Measurements from ENCODE around the gene SSC5D.
"Not testable (repeated sequence)": the region's sequence is repeated elsewhere in the genome, so short reads cannot be mapped to it uniquely, and the experiment has no call there.

The SSC5D gene

DNA sequence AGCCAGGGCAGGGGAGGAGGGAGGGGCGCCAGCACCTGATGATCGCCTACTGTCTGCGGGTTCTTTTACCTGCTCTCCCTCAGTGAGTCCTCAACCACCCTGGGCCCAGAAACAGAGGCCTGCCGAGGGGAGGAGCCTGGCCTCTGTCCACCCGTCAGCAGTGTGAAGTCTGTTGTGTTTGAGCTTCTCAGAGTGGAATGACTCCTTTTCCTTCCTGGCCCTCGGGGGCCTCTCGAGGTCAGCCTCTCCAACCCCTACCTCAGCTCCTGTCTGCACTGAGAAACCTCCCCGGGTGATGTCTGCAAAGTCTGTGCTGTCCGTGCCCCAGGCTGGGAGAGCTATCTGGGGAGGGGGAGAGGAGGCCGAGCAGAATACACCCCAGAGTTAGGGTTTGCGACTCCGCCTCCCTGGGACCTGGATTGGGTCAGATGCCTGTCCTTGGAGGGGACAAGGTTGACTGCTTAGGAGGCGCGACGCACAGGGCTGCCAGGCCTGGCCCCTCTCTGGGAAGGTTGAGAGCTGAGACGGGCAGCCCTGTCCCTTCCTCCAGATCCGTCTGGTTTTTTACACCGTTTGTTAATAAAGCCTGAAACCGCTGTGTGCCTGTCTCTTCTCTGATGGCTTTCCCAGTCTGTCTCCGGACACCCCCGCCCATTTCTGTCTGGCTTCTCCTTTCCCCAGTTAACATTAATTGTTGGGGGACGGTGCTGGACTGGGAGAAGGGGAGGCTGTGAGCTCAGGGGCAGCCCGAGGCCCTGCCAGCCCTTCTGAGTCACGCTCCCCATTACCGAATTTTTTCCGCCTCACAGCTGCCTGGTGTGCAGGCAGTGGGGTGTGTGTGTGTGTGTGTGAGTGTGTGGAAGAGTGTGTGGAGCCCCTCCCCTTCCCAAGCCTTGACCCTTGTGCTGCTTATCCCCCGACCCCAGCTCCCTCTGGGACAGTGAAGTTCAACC is 989 bp upstream of the SSC5D start:
- peak; percentile 92 for DNase-seq (ENCODE audit: low read depth)

- DNase-seq (ENCODE audit: low read depth), result no peak
Measured at GRCh38 chr19:55488986-55489710, 912 bp downstream of the SSC5D start.

DNA sequence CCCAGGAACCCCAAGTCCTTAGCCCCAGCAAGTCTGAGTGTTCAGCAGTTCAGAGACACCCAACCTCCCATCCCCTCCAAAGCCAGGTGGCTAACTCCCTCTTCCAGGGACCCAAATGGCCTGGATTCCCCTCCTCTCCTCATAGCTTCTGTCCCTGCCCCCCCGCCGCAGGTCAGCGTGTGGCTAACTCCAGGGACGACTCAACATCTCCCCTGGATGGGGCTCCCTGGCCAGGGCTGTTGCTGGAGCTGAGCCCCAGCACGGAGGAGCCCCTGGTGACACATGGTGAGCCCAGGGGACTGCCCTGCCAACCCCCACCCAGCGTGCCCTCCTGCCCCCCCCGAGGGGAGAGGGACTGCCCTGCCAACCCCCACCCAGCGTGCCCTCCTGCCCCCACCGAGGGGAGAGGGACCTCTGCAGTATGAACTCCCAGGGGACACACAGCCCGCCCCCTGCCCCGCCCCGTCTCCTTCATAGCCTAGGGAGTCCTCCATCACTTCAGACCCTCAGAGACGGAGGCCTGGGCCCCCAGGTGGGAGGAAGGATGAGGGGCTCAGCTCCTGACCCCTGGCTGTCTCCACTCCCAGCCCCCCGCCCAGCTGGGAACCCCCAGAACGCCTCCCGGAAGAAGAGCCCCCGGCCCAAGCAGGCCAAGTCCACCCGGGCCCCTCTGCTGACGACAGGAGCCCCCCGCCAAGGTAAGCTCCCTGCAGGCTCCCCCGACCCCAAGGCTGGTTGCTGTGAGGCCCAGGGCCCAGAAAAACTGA is 1.7 kb downstream of the SSC5D start:
- DNase-seq (ENCODE audit: low read depth), result no peak

DNA sequence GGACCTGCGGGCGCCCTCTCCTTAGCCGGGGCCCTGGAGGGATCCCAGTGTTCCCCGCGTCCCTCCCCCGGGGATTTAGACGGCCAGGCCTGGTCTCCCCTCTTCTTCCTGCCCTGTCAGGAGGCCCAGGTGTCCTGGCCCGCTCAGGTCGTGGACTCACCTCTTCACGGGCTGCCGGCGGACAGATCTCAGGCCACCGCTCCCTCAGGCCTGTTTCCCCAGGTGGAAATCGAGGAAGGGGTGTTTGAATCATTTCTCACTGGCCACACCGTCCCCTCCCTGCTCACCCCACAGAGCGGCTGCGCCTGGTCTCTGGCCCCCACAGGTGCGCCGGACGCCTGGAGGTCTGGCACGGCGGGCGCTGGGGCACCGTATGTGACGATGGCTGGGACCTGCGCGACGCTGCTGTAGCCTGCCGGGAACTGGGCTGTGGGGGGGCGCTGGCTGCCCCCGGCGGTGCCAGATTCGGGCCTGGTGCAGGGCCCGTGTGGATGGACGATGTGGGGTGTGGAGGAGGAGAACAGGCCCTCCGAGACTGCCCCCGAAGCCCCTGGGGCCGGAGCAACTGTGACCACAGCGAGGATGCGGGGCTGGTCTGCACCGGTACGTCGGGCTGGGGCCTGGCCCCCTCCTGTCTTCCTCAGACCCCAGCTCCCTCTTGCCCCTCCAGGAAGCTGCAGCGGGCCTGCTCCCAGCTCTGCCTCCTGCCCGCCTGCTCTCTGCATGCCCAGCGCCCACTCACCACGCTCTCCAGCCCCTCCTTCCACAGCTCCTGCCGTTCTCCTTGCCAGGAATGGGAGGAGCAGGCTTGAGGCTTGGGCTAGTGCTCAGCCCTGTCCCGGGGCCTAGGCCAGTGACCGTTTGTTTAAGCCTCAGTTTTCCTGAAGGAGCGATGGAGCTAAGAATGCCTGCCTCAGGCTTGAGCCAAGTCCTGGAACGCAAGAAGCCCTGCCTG is 2.5 kb downstream of the SSC5D start:
- DNase-seq (ENCODE audit: low read depth), result no peak

DNA sequence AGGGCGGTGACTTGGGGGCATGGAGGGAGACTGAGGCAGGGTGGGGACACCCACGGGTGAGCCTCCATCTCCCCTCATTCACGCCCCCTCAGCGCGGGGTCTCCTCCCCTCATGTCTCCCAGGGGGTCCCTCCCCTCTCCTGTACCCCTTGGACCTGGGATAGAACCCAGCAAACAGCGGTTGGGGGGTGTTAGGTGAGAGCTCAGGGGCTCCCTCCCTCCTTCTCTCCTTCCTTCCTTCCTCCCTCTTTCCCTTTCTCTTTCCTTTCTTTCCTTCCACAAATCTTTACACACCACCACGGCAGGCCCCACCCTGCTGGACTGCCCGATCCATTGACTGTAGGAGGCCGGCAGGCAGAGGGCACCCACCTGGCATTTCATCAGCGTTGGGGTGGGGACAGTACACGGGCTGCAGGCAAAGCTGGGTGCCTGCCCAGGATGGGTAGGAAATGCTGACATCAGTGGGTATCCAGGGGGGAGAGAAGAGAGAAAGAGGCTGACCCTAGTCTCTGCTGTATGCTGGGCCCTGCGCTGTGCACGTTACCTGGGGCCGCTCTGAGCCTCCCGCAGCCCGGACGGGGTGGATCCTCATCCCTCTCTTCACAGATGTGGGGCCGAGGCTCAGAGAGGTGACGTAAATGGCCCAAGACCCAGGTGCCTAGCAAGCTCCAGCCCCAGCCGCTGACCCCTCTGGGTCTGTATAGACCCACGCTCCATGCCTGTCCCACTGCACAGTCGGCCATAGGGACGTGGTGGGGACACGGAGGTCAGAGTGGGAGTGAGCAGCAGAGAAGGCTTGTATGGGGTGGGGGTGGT is 3.5 kb downstream of the SSC5D start:
- no peak for DNase-seq (ENCODE audit: low read depth)

DNA sequence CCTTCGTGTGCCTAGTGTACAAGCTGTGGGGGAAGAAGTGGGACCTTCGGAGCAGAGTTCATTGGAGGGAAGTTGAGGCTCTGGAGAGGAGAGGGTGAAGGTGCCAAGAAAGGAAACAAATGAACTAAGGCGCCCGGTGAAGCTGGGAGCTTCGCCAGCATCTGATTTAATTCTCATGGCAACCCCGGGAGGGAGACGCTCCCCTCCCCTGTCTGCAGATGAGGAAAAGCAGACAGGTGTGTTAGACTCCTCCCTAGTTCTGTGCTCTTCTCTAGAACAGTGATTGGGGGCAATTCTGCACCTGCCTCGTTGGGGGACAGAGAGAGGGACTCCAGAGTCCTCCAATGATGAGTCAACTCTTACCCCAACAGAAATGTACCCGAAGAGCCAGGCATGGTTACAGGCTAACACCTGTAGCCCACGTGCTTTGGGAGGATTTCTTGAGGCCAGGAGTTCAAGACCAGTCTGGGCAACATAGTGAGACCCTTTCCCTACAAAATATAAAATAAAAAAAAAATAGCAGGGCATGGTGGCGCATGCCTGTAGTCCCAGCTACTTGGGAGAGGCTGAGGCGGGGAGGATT is 4.2 kb downstream of the SSC5D start:
- DNase-seq (ENCODE audit: low read depth), result no peak

GRCh38 chr19:55493052-55493644 is 4.9 kb downstream of the SSC5D start:
- DNase-seq (ENCODE audit: low read depth), result no peak

DNA sequence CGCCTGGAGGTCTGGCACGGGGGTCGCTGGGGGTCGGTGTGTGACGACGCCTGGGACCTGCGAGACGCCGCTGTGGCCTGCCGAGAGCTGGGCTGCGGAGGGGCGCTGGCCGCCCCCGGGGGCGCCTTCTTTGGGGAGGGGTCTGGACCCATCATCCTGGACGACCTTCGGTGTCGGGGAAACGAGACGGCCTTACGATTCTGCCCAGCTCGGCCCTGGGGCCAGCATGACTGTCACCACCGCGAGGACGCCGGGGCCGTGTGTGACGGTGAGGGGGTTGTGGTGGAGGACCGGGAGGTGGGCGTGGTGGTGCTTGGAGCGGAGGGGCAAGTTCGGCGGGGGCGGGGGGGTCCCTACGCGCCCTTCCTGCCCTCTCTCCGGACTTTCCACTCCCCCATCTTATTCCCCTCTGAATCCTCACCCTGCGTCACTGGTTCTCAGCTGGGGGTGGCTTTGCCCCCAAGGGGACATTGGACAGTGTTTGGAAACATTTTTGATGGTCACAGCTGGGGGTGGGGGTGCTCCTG is 5.5 kb downstream of the SSC5D start:
- no peak for DNase-seq (ENCODE audit: low read depth)

GRCh38 chr19:55494172-55494761 is 6.0 kb downstream of the SSC5D start:
- DNase-seq (ENCODE audit: low read depth), result no peak

GRCh38 chr19:55495646-55496349 is 7.6 kb downstream of the SSC5D start:
- DNase-seq (ENCODE audit: low read depth), result no peak

- not testable (repeated sequence) for DNase-seq (ENCODE audit: low read depth)
Measured at GRCh38 chr19:55496820-55497219, 8.6 kb downstream of the SSC5D start.

GRCh38 chr19:55497763-55498162 is 9.5 kb downstream of the SSC5D start:
- no peak for DNase-seq (ENCODE audit: low read depth)

DNA sequence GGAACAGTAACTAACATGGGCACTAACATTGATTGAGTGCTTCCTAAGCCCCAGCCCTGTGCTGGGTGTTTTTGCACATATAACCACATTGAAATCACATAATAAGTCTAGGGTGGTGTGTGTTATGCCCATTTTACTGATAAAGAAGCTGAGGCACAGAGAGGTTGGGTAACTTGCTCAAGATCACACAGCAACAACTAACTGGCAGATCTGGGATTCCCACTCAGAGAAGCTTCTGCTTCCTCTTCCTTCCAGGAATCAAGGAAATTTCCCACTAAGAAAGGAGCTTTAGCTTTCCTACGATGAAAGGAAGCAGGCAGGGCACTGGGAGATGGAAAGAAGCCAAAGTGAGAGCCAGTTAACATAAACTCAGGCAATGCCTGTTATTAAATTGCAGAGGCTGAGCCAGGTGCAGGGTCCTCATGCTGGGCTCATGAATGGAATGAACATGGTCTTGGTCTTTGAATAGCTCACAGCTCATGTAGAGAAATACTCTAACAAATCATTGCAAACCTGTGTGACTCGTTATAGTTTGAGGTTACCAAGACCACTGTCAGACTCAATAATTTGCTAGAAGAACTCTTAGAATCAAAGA is 10.1 kb downstream of the SSC5D start:
- DNase-seq (ENCODE audit: low read depth), result no peak

DNA sequence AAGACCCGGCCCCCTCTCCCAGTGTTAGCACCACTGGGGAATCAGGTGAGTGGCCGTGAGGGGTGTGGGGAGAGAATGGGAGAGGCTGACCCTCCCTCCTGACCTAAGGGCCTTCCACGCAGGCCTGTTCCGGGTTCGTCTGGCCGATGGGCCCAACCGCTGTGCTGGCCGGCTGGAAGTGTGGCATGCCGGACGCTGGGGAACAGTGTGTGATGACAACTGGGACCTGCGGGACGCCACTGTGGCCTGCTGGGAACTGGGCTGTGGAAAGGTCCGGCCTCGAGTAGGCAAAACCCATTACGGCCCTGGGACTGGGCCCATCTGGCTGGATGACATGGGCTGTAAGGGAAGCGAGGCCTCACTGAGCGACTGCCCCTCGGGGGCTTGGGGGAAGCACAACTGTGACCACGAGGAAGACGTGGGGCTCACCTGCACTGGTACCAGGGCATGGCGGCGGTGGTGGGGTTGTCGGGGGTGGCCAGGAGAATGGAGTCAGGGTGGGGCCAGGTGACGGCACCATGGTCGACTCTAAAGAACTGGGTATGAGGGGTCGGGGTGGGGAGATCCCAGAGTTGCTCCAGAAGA is 12.2 kb downstream of the SSC5D start:
- no peak for DNase-seq (ENCODE audit: low read depth)

GRCh38 chr19:55502197-55502952 is 14.1 kb downstream of the SSC5D start:
- DNase-seq (ENCODE audit: low read depth), result no peak

- no peak for DNase-seq (ENCODE audit: low read depth)
Measured at GRCh38 chr19:55503157-55503501, 14.9 kb downstream of the SSC5D start.

Data from fibroblast of the conjunctiva (primary cell).